GM23248 (cell line): ENCODE data around the gene PLCB4. TPM values are rescaled to one million over a fixed set of nuclear protein-coding genes. Genes with fewer than 3 reads are reported as not detected.
A peak's percentile ranks its signal among the peaks of the same experiment; 100 is the strongest.

Experiments used
- DNase-seq: peaks from one replicate; pipeline ENCODE4 v3.0.0-alpha.2; 2015
- H2AFZ ChIP-seq: fragments of 200-600 bp; sonication (generic); 2 replicates; pipeline ENCODE4 v1.6.1; 2016; ENCODE audit warnings: antibody characterized with exemption
- H3F3A ChIP-seq: fragments of 200-600 bp; sonication (generic); 2 replicates; pipeline ENCODE4 v1.6.1; 2016; ENCODE audit warnings: mild to moderate bottlenecking, antibody characterized with exemption, mixed run types; ENCODE audit not compliant: insufficient read depth
- H3K27ac ChIP-seq: fragments of 200-600 bp; sonication (generic); 2 replicates; pipeline ENCODE4 v1.5.1; 2016; ENCODE audit warnings: mild to moderate bottlenecking
- H3K27me3 ChIP-seq: fragments of 200-600 bp; sonication (generic); replicated peaks from 2 replicates; pipeline ENCODE4 v1.6.1; 2016; ENCODE audit warnings: mild to moderate bottlenecking; ENCODE audit not compliant: insufficient read depth
- H3K36me3 ChIP-seq: fragments of 200-600 bp; sonication (generic); 2 replicates; pipeline ENCODE4 v1.6.1; 2016; ENCODE audit warnings: low read depth, mild to moderate bottlenecking
- H3K4me1 ChIP-seq: fragments of 200-600 bp; sonication (generic); 2 replicates; pipeline ENCODE4 v1.6.1; 2016; ENCODE audit warnings: mild to moderate bottlenecking; ENCODE audit not compliant: insufficient read depth
- H3K4me2 ChIP-seq: fragments of 200-600 bp; sonication (generic); one replicate; pipeline ENCODE4 v1.6.1; 2016; ENCODE audit warnings: mild to moderate bottlenecking; ENCODE audit not compliant: unreplicated experiment
- H3K4me3 ChIP-seq: fragments of 200-600 bp; sonication (generic); 2 replicates; pipeline ENCODE4 v1.5.1; 2016; ENCODE audit warnings: mild to moderate bottlenecking
- H3K79me2 ChIP-seq: fragments of 200-600 bp; sonication (generic); 2 replicates; pipeline ENCODE4 v1.6.1; 2016; ENCODE audit warnings: mild to moderate bottlenecking; ENCODE audit not compliant: insufficient read depth
- H3K9ac ChIP-seq: fragments of 200-600 bp; sonication (generic); 2 replicates; pipeline ENCODE4 v1.6.1; 2016; ENCODE audit warnings: mild to moderate bottlenecking
- H3K9me2 ChIP-seq: fragments of 200-600 bp; sonication (generic); 2 replicates; pipeline ENCODE4 v1.6.1; 2016; ENCODE audit warnings: mixed run types, mild to moderate bottlenecking, moderate library complexity; ENCODE audit not compliant: insufficient read depth
- H3K9me3 ChIP-seq: fragments of 200-600 bp; sonication (generic); one replicate; pipeline ENCODE4 v1.6.1; 2017; ENCODE audit warnings: low read depth
- H4K20me1 ChIP-seq: fragments of 200-600 bp; sonication (generic); 2 replicates; pipeline ENCODE4 v1.6.0; 2016; ENCODE audit not compliant: insufficient read depth
- EZH2 ChIP-seq: fragments of 200-600 bp; sonication (generic); IDR thresholded peaks from 2 replicates; pipeline ENCODE4 v1.6.1; 2018; ENCODE audit warnings: antibody characterized with exemption, mild to moderate bottlenecking; ENCODE audit not compliant: insufficient read depth, poor library complexity, severe bottlenecking
- EZH2phosphoT487 ChIP-seq: fragments of 200-600 bp; sonication (generic); IDR thresholded peaks from 2 replicates; pipeline ENCODE4 v1.6.1; 2018; ENCODE audit warnings: antibody characterized with exemption, moderate library complexity, mild to moderate bottlenecking, low read depth; ENCODE audit not compliant: insufficient read depth
- WGBS, 2 experiments: methylation state at CpG; one replicate each; pipeline ENCODE4 v1.1.6; 2015 to 2017; ENCODE audit warnings: low lambda C conversion rate in 2 of 2, low coverage in 1 of 2; ENCODE audit errors: missing lambda C conversion rate in 2 of 2; 5-methylcytosine and 5-hydroxymethylcytosine counted together
- in situ Hi-C: fragments of 300-500 bp; cut with MboI; formaldehyde crosslinking; loops from 2 replicates; pipeline ENCODE4 v1.15.0; 2020
- polyA plus RNA-seq: library from polyadenylated mRNA; unstranded; fragments of >200 nt; fragmentation: Nextera tagmentation; extraction: Ambion mirVana; gene quantifications from 2 replicates; pipeline ENCODE4 v1.2.1, GENCODE V29; 2016
- total RNA-seq: library from RNA; depleted of rRNA; stranded (reverse); fragments of >200 nt; shearing (Covaris generic); gene quantifications from 2 replicates; pipeline ENCODE4 v1.2.3, GENCODE V29; 2014; rRNA removed

The PLCB4 gene
- total RNA-seq (9.5 and 10.5 TPM in 2 replicates), polyA plus RNA-seq (3.5 and 5.0 TPM in 2 replicates)

GRCh38 chr20:9068841-9069663 is at the start of gene PLCB4:
PLCB4 (plus strand) TSS chr20:9069087; CDS start chr20:9307815, 238,728 bp downstream.
- Histone ChIP-seq H3K27ac (no peak within 1 kb of the TSS), H3F3A (no peaks in the 10 kb centered on the region; the same call in 1 of the 2 replicates), H3K4me3 (peak within 1 kb of the TSS; percentile 83), H4K20me1 (no peaks in the 10 kb centered on the region), H3K9me3 (no peaks in the 10 kb centered on the region), H2AFZ (peak within 1 kb of the TSS; percentile 87), H3K27me3 (no peaks in the 10 kb centered on the region), H3K36me3 (no peaks in the 10 kb centered on the region), H3K4me2 (peak within 1 kb of the TSS; percentile 83), H3K79me2 (peaks cover 5% of the 10 kb centered on the region; the same call in 1 of the 2 replicates), H3K9me2 (no peaks in the 10 kb centered on the region), H3K9ac (peak within 1 kb of the TSS; percentile 48), H3K4me1 (peaks cover 6% of the 10 kb centered on the region; the same call in 1 of the 2 replicates)
- in situ Hi-C loops: no loop called here
- peak; percentile 61 for DNase-seq
- TF ChIP-seq EZH2: no peak
- TF ChIP-seq EZH2phosphoT487: no peak
- WGBS, 2 experiments: 1 to 2% methylated on average over 49 to 50 of the region's 75 CpGs

- in situ Hi-C loops: no loop called here
- Histone ChIP-seq H3K9me3 (no peaks in the 10 kb centered on the region), H2AFZ (no peak overlapping the region), H3K4me2 (no peak overlapping the region), H3K9ac (no peak overlapping the region), H4K20me1 (no peaks in the 10 kb centered on the region), H3K9me2 (no peaks in the 10 kb centered on the region), H3K79me2 (no peaks in the 10 kb centered on the region), H3K27me3 (no peaks in the 10 kb centered on the region), H3K4me3 (no peak overlapping the region), H3K4me1 (peaks cover 6% of the 10 kb centered on the region; the same call in 1 of the 2 replicates), H3K27ac (no peak overlapping the region), H3K36me3 (no peaks in the 10 kb centered on the region), H3F3A (peaks cover 11% of the 10 kb centered on the region)
- no peak for DNase-seq
- TF ChIP-seq EZH2 (no peak), EZH2phosphoT487 (no peak)
Measured at GRCh38 chr20:9019833-9020232, 49.1 kb upstream of the PLCB4 start.

GRCh38 chr20:9021216-9021615 is 47.7 kb upstream of the PLCB4 start:
- in situ Hi-C loops: no loop called here
- no peak for TF ChIP-seq EZH2
- TF ChIP-seq EZH2phosphoT487: no peak
- Histone ChIP-seq H3K9me2 (no peaks in the 10 kb centered on the region), H4K20me1 (no peaks in the 10 kb centered on the region), H3K79me2 (no peaks in the 10 kb centered on the region), H3K27me3 (no peaks in the 10 kb centered on the region), H3K4me3 (no peak overlapping the region), H3K27ac (no peak overlapping the region), H3K9me3 (no peaks in the 10 kb centered on the region), H3F3A (peaks cover under 1% of the 10 kb centered on the region; the same call in 1 of the 2 replicates), H3K4me1 (peaks cover 6% of the 10 kb centered on the region; the same call in 1 of the 2 replicates), H3K36me3 (no peaks in the 10 kb centered on the region), H3K9ac (no peak overlapping the region), H2AFZ (no peak overlapping the region), H3K4me2 (no peak overlapping the region)
- DNase-seq: no peak
- 68 to 70% methylated on average over 3 of the region's 3 CpGs for WGBS, 2 experiments

GRCh38 chr20:9021699-9022098 is 47.2 kb upstream of the PLCB4 start:
- no peak overlapping the region for H3K9ac ChIP-seq
- peaks cover 5% of the 10 kb centered on the region; the same call in 1 of the 2 replicates for H3K4me1 ChIP-seq
- H3F3A ChIP-seq: no peaks in the 10 kb centered on the region
- no peak overlapping the region for H3K27ac ChIP-seq
- WGBS, 2 experiments: 86 to 91% methylated on average over 2 of the region's 2 CpGs
- H3K9me3 ChIP-seq: no peaks in the 10 kb centered on the region
- H3K27me3 ChIP-seq: no peaks in the 10 kb centered on the region
- TF ChIP-seq EZH2phosphoT487 (no peak), EZH2 (no peak)
- H4K20me1 ChIP-seq: no peaks in the 10 kb centered on the region
- in situ Hi-C loops: no loop called here
- no peaks in the 10 kb centered on the region for H3K36me3 ChIP-seq
- H2AFZ ChIP-seq: no peak overlapping the region
- no peak for DNase-seq
- no peaks in the 10 kb centered on the region for H3K9me2 ChIP-seq
- no peak overlapping the region for H3K4me3 ChIP-seq
- no peak overlapping the region for H3K4me2 ChIP-seq
- no peaks in the 10 kb centered on the region for H3K79me2 ChIP-seq
